Glutamatergic neuron (in vitro differentiated cells): ENCODE results near the gene CCDC92B. TPM values are rescaled to one million over a fixed set of nuclear protein-coding genes. Genes with fewer than 3 reads are reported as not detected.

Experiments used
- DNase-seq: peaks from one replicate; pipeline ENCODE4 v3.0.0; 2022
- H3K27ac Mint-ChIP-seq: one replicate; pipeline ENCODE4 v1.8.0; 2020; ENCODE audit warnings: mild to moderate bottlenecking, mixed read lengths, inconsistent platforms; ENCODE audit not compliant: unreplicated experiment
- H3K27me3 Mint-ChIP-seq: one replicate; pipeline ENCODE4 v1.8.0; 2020; ENCODE audit warnings: mild to moderate bottlenecking, moderate library complexity, mixed read lengths, inconsistent platforms; ENCODE audit not compliant: unreplicated experiment
- H3K36me3 Mint-ChIP-seq: one replicate; pipeline ENCODE4 v1.8.0; 2020; ENCODE audit warnings: mild to moderate bottlenecking, mixed read lengths, inconsistent platforms; ENCODE audit not compliant: unreplicated experiment
- H3K4me1 Mint-ChIP-seq: one replicate; pipeline ENCODE4 v1.8.0; 2020; ENCODE audit warnings: mild to moderate bottlenecking, low read depth, mixed read lengths, inconsistent platforms; ENCODE audit not compliant: unreplicated experiment
- H3K4me3 Mint-ChIP-seq: one replicate; pipeline ENCODE4 v1.8.0; 2020; ENCODE audit warnings: mild to moderate bottlenecking, mixed read lengths, inconsistent platforms; ENCODE audit not compliant: unreplicated experiment
- H3K9me3 Mint-ChIP-seq: one replicate; pipeline ENCODE4 v1.8.0; 2020; ENCODE audit warnings: mild to moderate bottlenecking, moderate library complexity, mixed read lengths, inconsistent platforms; ENCODE audit not compliant: unreplicated experiment
- total RNA-seq: library from RNA; stranded (reverse); fragmentation: NEBNext Ultra II Directional; extraction: Animal tissue kit (Norgen Biotek cat#: 25700); gene quantifications from one replicate; pipeline ENCODE4 v1.2.1, GENCODE V29; 2021; ENCODE audit not compliant: unreplicated experiment
- TF ChIP-seq, protein P1 (sequence below): fragments of 200-600 bp; sonication (generic); IDR thresholded peaks from one replicate; pipeline ENCODE4 v1.5.0; 2021; ENCODE audit not compliant: partially characterized antibody, unreplicated experiment

The CCDC92B gene
- total RNA-seq, 1 donor from 2014 or later: 19.0 TPM

DNA sequence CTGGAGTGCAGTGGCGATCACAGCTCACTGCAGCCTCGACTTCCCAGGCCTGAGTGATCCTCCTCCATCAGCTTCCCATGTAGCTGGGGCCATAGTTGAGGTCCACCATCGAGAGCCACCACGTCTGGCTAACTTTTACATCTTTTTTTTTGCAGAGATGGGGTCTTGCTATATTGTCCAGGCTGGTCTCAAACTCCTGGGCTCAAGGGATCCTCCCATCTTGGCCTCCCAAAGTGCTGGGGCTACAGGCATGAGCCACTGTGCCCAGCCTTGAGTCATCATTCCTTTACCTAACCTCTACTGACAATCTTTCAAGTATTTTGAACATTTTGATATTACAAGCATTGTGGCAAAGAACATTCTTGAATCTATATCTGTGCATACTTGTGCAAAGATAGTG lies 9.4 kb upstream of the CCDC92B start:
- DNase-seq: no peak
- H3K36me3 Mint-ChIP-seq: no peaks in the 10 kb centered on the region
- TF ChIP-seq, protein P1, sequence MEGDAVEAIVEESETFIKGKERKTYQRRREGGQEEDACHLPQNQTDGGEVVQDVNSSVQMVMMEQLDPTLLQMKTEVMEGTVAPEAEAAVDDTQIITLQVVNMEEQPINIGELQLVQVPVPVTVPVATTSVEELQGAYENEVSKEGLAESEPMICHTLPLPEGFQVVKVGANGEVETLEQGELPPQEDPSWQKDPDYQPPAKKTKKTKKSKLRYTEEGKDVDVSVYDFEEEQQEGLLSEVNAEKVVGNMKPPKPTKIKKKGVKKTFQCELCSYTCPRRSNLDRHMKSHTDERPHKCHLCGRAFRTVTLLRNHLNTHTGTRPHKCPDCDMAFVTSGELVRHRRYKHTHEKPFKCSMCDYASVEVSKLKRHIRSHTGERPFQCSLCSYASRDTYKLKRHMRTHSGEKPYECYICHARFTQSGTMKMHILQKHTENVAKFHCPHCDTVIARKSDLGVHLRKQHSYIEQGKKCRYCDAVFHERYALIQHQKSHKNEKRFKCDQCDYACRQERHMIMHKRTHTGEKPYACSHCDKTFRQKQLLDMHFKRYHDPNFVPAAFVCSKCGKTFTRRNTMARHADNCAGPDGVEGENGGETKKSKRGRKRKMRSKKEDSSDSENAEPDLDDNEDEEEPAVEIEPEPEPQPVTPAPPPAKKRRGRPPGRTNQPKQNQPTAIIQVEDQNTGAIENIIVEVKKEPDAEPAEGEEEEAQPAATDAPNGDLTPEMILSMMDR: no peak
- H3K27ac Mint-ChIP-seq: no peak overlapping the region
- peaks cover 2% of the 10 kb centered on the region for H3K9me3 Mint-ChIP-seq
- H3K4me3 Mint-ChIP-seq: no peak overlapping the region
- H3K4me1 Mint-ChIP-seq: no peaks in the 10 kb centered on the region
- H3K27me3 Mint-ChIP-seq: peaks cover 5% of the 10 kb centered on the region

DNA sequence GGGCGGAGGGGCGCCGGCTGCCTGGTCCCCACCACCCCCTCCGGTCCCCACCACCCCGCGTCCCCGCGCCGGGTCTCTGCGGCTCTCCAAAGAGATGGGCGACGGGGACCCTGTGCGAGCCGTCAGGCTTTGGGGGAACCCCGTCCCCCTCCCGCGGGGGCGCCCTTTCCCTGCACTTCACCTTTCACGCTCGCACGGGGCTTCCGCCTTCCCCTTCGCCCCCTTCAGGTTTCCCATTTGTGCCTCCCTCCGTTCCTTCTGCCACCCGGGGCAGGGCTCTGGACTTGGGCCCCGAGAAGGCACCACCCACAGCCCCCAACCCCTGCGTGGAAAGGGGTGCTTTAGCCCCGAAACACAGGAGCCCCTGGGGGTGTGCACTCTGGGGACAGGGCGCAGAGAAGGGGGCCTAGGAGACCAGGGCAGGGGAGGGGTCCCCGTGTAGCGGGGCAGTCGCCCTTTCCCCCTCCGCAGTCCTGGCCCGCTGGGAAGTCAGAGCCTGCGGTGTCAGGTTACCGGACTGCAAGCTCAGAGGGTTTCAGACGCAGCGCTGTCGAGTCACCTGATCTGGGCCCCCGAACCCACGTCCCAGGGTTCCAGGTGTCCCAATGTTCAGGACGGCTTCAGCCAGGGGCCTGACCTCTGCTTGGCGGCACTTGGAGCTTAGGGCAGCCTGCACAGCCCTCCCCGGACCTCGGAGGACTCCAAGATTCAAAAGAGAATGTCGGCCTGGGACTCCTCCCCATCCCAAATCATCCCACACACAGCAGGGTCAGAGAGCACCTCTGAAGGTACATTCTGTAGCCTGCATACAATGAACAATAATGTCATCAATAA lies 6.7 kb upstream of the CCDC92B start:
- peak; percentile 53 for DNase-seq
- TF ChIP-seq, protein P1: no peak
- Mint-ChIP-seq H3K4me3 (peak overlapping the region; percentile 76), H3K4me1 (no peaks in the 10 kb centered on the region), H3K9me3 (peaks cover 2% of the 10 kb centered on the region), H3K36me3 (no peaks in the 10 kb centered on the region), H3K27ac (no peak overlapping the region), H3K27me3 (peaks cover 5% of the 10 kb centered on the region)

DNA sequence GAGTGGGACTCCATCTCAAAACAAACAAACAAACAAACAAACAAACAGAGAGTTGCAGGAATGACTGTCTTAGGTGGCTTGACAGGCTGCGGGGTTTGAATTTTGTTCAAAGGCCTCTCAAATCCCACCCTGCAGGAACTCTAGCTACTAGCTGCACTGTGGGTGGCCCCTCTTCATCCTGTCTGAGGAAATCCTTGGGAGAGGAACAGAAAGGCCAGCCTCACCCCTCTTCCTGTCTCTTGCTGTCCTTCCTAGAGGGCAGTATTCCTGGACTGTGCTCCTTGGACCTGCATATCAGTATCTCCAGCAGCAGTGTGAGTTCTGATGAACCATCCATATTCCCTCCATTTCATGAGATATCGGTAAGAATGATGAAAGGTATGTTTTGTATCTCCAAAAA lies 2.0 kb upstream of the CCDC92B start:
- Mint-ChIP-seq H3K9me3 (peaks cover under 1% of the 10 kb centered on the region), H3K4me1 (peaks cover 8% of the 10 kb centered on the region), H3K4me3 (peak overlapping the region; percentile 23), H3K36me3 (no peaks in the 10 kb centered on the region), H3K27ac (no peak overlapping the region), H3K27me3 (peaks cover 7% of the 10 kb centered on the region)
- TF ChIP-seq, protein P1: no peak
- no peak for DNase-seq

DNA sequence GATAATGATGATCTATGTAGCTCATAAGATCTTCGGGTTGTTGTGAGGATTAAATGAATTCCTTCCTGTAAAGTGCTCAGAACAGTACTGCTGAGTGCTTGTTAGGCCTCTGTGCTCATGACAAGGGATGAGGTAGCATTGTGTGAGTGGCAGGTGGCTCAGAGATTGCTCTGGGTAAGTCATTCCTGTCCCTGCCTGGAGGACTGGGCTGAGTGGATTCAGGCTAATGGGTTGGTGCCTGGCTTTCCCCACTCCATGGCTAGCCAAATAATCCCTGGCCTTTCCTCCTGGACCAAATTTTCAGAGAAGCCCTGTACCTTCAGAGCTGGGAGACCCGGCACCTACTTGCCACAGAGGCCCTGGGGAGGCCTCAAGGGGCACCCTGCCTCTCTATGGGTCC lies 1.3 kb upstream of the CCDC92B start:
- H3K27me3 Mint-ChIP-seq: peaks cover 5% of the 10 kb centered on the region
- H3K36me3 Mint-ChIP-seq: no peaks in the 10 kb centered on the region
- peak overlapping the region; percentile 3 for H3K27ac Mint-ChIP-seq
- TF ChIP-seq, protein P1: no peak
- H3K4me1 Mint-ChIP-seq: peaks cover 9% of the 10 kb centered on the region
- H3K9me3 Mint-ChIP-seq: peaks cover 2% of the 10 kb centered on the region
- H3K4me3 Mint-ChIP-seq: peak overlapping the region; percentile 78
- no peak for DNase-seq

DNA sequence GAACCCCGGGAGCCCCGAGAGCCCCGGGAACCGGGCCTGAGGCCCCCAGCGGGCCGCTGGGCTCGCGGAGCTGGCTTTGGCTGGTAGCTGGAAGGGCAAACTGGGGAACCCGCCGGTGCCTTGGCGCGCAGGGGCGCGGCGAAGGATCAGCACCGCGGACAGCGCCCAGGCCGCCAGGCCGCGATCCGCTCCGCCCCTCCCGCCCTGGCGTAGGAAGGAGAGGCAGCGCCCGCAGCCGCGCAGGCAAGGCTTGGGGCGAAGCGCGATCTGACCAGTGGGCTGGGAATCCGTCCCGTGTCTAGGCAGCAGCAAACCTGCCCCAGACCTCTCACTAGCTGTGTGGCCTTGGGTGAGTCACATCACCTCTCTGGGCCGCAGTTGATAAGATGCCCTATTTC lies 331 bp upstream of the CCDC92B start:
- peaks cover 10% of the 10 kb centered on the region for H3K4me1 Mint-ChIP-seq
- H3K27ac Mint-ChIP-seq: no peak overlapping the region
- no peaks in the 10 kb centered on the region for H3K36me3 Mint-ChIP-seq
- H3K9me3 Mint-ChIP-seq: peaks cover 2% of the 10 kb centered on the region
- peak; percentile 84 for DNase-seq
- peaks cover 4% of the 10 kb centered on the region for H3K27me3 Mint-ChIP-seq
- peak overlapping the region; percentile 78 for H3K4me3 Mint-ChIP-seq
- TF ChIP-seq, protein P1: no peak
